H4 (cell line): Measurements from ENCODE around the gene SPACDR. TPM values are rescaled to one million over a fixed set of nuclear protein-coding genes. Genes with fewer than 3 reads are reported as not detected.

ENCODE experiments used
- DNase-seq: peaks from one replicate; pipeline ENCODE4 v3.0.0-alpha.2; 2015; ENCODE audit warnings: low spot score
- total RNA-seq: library from RNA; depleted of rRNA; stranded (reverse); fragments of >200 nt; shearing (Covaris generic); gene quantifications from 2 replicates; pipeline ENCODE4 v1.2.3, GENCODE V29; 2014; rRNA removed

SPACDR gene
- total RNA-seq, 1 experiment from 2014 or later: 1.0 TPM

GRCh38 chr7:100413346-100413745 is 50.7 kb downstream of the SPACDR start:
- no peak for DNase-seq

- no peak for DNase-seq
Measured at GRCh38 chr7:100411101-100411500, 53.0 kb downstream of the SPACDR start.

- DNase-seq: peak; percentile 77
Measured at GRCh38 chr7:100407285-100408180, 56.5 kb downstream of the SPACDR start.

- DNase-seq: peak; percentile 52
Measured at GRCh38 chr7:100406767-100407166, 57.3 kb downstream of the SPACDR start.

Other genes with a start within 250 kb of the SPACDR start
- gene PVRIG, start 244.3 kb downstream of the SPACDR start, total RNA-seq: not detected in 2 replicates
- gene SPDYE3, start 156.6 kb downstream of the SPACDR start, total RNA-seq: not detected in 2 replicates
- 4.4 and 4.6 TPM in 2 replicates for gene PILRB, start 106.1 kb downstream of the SPACDR start, total RNA-seq
- gene PILRA, start 90.8 kb downstream of the SPACDR start, total RNA-seq: 0.54 TPM in 1 of 2 replicates, not detected in the other
- gene ZCWPW1, start 35.6 kb downstream of the SPACDR start, total RNA-seq: 1.9 and 2.2 TPM in 2 replicates
- 25.8 and 28.5 TPM in 2 replicates for gene MEPCE, start 34.4 kb downstream of the SPACDR start, total RNA-seq
- 22.6 and 31.5 TPM in 2 replicates for gene PPP1R35, start 27.8 kb downstream of the SPACDR start, total RNA-seq
- gene TSC22D4, start 15.0 kb upstream of the SPACDR start, total RNA-seq: 19.4 and 28.2 TPM in 2 replicates
- not detected in 2 replicates for gene NYAP1, start 19.7 kb upstream of the SPACDR start, total RNA-seq
- 4.9 and 7.6 TPM in 2 replicates for gene AGFG2, start 74.9 kb upstream of the SPACDR start, total RNA-seq
- gene SAP25, start 109.6 kb upstream of the SPACDR start, total RNA-seq: not detected in 2 replicates
- 3.4 TPM in 2 replicates for gene LRCH4, start 121.9 kb upstream of the SPACDR start, total RNA-seq
- 0.15 TPM in 1 of 2 replicates, not detected in the other for gene FBXO24, start 122.1 kb upstream of the SPACDR start, total RNA-seq
- gene PCOLCE, start 138.1 kb upstream of the SPACDR start, total RNA-seq: 123 and 180 TPM in 2 replicates
- gene MOSPD3, start 148.3 kb upstream of the SPACDR start, total RNA-seq: 10.1 and 18.5 TPM in 2 replicates
- gene TFR2, start 177.3 kb upstream of the SPACDR start, total RNA-seq: 0.25 TPM in 1 of 2 replicates, not detected in the other
- not detected in 2 replicates for gene ACTL6B, start 192.2 kb upstream of the SPACDR start, total RNA-seq
- 65.0 and 67.1 TPM in 2 replicates for gene GNB2, start 209.5 kb upstream of the SPACDR start, total RNA-seq
- gene GIGYF1, start 230.0 kb upstream of the SPACDR start, total RNA-seq: 2.6 and 4.1 TPM in 2 replicates
- 61.6 and 80.1 TPM in 2 replicates for gene POP7, start 241.9 kb upstream of the SPACDR start, total RNA-seq